Esophagus muscularis mucosa (tissue), 3 donors: ENCODE measurements around the gene FAM110A.

Source experiments
- POLR2A ChIP-seq: fragments of 450-650 bp; IDR thresholded peaks from one replicate; pipeline ENCODE4 v1.6.1; 2017; ENCODE audit warnings: antibody characterized with exemption, moderate library complexity, mild to moderate bottlenecking, low read depth
- TF ChIP-seq, protein P1 (sequence below), 3 experiments: fragments of 200-600 bp in 2 of 3; fragments of 450-650 bp in 1 of 3; sonication (generic) in 2 of 3; IDR thresholded peaks; one replicate each; pipeline ENCODE4 v1.5.1; 2017 to 2019; ENCODE audit warnings: antibody characterized with exemption in 3 of 3, mild to moderate bottlenecking in 2 of 3, moderate library complexity in 1 of 3

DNA sequence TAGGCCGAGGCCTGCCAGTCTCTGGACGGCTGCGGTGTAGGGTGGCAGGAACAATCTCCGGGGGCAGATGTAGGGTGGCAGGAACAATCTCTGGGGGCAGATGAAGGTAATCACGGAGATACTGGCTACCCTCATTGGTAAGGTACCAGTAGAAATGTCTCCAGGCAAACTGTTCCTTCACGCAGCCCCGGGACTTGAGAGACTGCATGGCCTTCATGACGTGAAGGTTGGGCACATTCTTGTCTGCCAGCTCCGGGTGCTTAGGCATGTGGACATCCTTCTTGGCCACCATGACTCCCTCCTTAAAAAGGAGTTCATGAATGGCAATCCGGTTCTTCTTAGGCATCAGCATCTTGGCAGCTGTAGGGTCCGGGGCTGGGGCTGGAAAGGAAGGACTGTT, 6.1 kb downstream of the FAM110A start:
- TF ChIP-seq POLR2A = no peak
- TF ChIP-seq, protein P1, sequence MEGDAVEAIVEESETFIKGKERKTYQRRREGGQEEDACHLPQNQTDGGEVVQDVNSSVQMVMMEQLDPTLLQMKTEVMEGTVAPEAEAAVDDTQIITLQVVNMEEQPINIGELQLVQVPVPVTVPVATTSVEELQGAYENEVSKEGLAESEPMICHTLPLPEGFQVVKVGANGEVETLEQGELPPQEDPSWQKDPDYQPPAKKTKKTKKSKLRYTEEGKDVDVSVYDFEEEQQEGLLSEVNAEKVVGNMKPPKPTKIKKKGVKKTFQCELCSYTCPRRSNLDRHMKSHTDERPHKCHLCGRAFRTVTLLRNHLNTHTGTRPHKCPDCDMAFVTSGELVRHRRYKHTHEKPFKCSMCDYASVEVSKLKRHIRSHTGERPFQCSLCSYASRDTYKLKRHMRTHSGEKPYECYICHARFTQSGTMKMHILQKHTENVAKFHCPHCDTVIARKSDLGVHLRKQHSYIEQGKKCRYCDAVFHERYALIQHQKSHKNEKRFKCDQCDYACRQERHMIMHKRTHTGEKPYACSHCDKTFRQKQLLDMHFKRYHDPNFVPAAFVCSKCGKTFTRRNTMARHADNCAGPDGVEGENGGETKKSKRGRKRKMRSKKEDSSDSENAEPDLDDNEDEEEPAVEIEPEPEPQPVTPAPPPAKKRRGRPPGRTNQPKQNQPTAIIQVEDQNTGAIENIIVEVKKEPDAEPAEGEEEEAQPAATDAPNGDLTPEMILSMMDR (IDR thresholded peaks at IDR 0.05) = no peak
